HG03571 (cell line): Measurements from ENCODE around the gene ZNF496.
A peak's percentile ranks its signal among the peaks of the same experiment; 100 is the strongest.
"Not testable (repeated sequence)": the region's sequence is repeated elsewhere in the genome, so short reads cannot be mapped to it uniquely, and the experiment has no call there.

ENCODE experiments used
- ATAC-seq: cut with Tn5 transposase; IDR thresholded peaks from one replicate; pipeline ENCODE4 v1.9.1; 2021; ENCODE audit not compliant: unreplicated experiment

ZNF496 gene

GRCh38 chr1:247360116-247360898 lies 28.6 kb upstream of the ZNF496 start:
- ATAC-seq = no peak

DNA sequence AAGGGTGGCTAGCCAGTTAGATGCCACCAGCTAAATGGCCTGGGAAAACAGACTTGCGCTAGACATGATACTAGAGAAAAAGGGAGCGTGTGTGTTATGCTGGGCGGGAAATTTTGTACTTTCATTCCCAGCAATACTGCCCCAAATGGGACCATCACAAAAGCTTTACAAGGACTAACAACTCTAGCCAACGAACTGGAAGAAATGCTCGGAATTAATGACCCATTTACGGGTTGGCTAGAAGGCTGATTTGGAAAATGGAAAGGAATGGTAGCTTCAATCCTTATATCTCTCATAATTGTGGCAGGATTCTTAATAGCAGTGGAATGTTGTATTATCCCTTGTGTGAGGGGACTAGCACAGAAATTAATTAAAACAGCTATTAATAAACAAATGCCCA lies 27.9 kb upstream of the ZNF496 start:
- ATAC-seq = no peak

DNA sequence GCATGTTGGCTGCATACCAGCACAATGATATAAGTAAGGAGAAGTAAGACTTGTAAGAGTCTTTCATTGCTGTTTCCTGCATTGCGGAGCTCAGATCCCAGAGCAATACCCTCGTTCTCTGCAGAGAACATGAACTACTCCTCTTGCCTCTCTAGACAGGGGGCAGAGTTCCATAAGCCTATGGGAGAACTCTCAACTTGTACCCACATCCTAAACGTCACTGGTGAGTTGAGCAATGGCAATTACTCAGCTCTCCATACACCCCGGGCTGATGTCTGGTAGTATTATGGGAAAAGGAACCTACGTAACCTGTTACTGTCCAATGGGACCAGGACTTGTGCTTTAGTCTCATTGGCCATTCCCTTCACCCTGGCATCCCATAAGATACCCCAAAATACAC lies 27.3 kb upstream of the ZNF496 start:
- ATAC-seq = no peak

DNA sequence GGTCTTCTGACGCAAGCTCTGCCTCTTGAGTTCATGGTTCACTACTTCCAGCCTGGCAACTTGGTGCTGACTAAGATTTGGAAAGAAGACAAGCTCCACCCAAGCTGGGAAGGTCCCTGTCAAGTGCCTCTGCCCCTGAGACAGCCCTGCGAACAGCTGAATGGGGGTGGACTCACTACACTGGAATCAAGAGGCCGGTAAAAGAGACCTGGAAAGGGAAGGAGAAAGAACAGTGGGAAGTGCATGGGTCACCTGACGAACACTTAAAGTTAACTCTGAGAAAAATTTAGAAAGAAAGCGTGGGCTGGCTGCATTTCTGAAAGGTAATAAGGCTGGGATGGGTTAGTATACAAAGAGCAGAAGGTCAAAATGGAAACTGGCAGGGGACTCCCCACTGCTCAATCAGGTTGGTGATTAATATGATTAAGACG lies 26.1 kb upstream of the ZNF496 start:
- peak; percentile 86 for ATAC-seq

DNA sequence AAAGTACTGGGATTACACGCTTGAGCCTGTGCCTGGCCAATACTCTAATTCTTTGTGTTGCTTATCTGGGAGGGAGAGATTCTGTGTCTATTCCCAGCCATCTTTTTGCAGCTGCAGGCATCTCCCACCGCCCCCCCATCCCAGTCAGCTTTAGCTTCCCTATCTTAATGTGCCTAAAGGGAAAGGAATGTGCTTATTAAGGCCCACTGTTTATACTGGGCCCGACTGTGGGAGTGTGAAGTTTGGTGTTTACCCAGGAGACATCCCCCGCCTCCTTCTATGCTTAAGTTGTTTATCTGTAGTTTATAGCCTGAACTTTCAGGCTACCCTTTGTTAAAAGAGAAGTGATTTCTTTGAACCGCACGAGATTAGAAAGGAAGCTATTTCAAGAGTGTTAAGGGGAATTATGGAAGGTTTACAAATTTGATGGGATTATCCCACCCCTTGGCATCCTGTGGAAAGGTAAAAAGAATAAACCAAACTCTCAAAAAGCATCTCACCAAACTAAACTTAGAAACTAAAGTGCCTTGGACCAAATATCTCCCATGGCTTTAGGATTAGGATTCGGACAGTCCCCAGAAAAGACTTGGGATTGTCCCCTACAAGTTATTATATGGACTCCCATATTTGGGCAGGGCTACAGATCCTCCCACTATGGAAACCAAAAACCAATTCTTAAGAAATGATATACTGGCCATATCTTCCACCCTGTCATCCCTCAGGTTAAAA lies 25.5 kb upstream of the ZNF496 start:
- no peak for ATAC-seq

GRCh38 chr1:247355160-247355559 lies 23.5 kb upstream of the ZNF496 start:
- ATAC-seq = not testable (repeated sequence)

GRCh38 chr1:247352175-247352574 lies 20.5 kb upstream of the ZNF496 start:
- no peak for ATAC-seq

GRCh38 chr1:247350587-247350986 lies 18.9 kb upstream of the ZNF496 start:
- no peak for ATAC-seq

DNA sequence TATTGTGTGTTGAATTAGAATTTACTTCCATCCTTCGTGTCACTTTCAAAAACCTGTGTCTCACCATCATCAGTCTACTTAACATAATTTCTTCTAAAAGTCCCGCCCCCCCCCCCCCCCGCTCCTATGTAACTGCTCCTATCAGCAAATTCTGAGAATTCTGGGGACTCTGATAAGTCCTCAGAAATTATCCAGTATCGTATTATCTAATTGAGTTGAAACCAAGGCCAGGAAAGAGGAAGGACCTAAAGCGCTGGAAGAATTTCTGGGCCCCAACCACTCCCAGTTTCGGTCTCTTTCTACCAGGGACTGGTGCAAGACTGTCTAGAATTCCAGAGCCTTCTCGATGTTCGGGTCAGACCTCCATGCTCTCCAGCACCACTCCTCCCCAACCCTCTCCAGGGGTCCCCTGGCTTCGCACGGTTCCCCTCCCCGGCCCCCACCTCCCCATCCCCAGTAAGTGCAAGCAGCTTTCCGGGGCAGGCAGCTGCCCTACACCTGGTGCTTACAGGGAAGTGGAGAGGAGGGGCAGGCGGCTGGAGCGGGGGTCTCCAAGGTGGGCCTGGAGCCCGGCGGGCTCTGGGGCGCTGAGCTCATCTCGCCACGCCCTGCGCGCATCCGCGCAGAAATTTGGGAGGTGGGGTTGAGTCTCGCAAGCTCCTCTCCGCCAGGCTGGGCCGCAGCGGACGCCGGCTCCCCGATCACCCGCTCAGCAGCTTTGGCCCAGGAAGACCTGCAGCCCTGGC lies 16.0 kb upstream of the ZNF496 start:
- no peak for ATAC-seq

DNA sequence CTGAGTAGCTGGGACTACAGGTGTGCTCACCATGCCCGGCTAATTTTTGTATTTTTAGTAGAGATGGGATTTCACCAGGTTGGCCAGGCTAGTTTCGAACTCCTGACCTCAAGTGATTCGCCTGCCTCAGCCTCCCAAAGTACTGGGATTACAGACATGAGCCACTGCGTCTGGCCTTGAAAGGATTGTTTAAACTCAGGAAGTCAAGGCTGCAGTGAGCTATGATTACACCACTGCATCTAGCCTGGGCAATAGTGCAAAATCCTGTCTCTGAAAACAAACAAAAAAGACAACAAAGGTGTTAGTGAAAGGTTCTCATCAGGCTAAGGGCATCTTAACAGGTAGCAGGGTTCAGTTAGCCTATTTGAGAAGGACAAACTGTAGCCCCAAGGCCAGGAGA lies 14.2 kb upstream of the ZNF496 start:
- no peak for ATAC-seq

DNA sequence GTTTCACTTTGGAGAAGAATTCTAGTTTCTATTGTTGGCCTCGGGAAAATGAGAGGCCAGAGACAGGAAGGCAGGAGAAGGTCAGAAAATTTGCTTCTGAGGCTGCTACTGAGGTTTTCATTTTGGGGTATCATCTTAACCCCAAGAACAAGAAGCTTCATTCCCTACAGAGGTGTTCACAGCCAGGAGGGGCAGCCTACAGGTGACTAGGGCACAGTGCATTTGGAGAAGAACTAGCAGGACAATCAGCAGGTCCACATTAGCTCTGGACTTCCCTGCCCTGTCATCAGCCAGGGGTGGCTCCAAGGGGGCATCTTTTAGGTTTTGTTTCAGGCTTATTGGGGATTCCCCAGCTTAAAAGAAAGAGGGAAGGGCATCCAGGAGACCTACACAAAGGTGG lies 12.1 kb upstream of the ZNF496 start:
- no peak for ATAC-seq

GRCh38 chr1:247338723-247339275 lies 7.1 kb upstream of the ZNF496 start:
- no peak for ATAC-seq

- no peak for ATAC-seq
Observed at GRCh38 chr1:247337961-247338360, 6.3 kb upstream of the ZNF496 start.

DNA sequence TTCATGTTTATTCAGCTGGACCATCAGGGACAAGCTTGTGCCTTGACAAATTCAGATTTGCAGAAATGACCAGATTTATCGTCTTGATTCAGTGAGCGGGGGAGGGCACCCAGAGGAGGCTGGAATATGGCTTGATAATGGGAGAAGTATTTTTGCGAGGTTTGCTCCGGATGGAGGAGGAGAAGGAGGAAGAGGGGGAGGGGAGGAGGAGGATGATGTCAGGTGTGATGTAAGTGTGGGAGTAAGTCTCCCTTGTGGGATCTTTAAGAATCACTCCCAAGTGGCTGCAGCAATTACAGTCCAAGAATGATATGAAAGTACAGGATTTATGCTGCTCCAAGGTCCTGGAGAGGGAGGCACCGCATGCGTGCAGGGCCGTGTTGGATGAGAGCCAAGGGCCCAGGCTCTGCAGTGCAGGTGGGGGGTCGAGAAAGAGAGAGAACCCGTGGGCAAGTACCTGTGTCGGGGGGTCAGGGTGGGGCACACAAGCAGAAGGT lies 5.6 kb upstream of the ZNF496 start:
- ATAC-seq = no peak

- no peak for ATAC-seq
Observed at GRCh38 chr1:247336390-247336789, 4.7 kb upstream of the ZNF496 start.

DNA sequence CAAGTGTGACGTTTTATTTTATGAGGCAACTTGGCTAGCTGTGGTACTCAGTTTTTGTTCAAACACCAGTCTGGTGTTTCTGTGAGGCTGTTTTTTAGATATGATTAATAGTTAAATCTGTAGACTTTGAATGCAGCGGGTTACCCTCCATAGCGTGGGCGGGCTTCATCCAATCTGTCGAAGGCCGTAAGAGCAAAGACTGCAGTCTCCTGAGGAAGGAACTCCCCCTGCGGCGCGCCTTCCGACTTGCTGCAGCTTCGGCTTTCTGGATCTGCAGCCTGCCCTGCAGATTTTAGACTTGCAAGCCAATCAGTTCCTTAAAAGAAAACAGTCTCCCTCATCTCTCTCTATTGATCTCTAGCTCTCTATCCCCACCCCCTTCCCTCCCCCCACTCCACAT lies 4.2 kb upstream of the ZNF496 start:
- ATAC-seq = no peak

DNA sequence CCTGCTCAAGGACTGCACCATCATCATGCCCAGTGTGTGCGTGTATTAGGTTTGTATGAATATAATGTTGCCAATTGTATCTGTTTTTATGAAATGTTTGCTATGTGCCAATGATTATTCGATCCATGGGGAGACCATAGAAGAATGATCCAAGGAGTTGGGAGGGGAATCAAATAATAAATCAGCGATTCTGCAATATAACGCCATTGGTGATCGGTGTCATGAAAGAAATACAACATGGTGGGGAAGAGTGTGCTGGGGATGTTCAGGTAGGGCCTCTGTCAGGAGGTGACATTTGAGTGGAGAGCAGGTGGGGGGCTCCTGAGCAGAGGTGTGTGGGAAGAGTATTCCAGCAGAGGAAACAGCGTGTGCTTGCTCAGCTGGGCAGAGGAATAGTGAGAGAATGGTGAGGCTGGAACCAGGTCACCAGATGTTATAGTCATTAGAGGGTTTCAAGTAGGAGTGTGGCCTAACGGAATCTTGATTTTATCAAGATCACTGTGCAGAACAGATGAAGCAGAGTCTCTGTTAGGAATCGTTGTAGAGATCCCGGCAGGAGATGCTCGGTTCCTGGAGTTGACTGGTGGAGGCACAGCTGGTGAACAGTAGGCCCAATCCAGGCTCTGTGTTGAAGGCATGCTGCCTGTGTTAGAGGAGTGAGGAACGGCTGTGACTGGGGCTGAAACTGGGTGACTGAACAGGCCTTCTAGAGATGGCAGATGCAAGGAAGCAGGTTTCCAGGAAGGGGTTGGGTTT lies 2.9 kb upstream of the ZNF496 start:
- no peak for ATAC-seq

DNA sequence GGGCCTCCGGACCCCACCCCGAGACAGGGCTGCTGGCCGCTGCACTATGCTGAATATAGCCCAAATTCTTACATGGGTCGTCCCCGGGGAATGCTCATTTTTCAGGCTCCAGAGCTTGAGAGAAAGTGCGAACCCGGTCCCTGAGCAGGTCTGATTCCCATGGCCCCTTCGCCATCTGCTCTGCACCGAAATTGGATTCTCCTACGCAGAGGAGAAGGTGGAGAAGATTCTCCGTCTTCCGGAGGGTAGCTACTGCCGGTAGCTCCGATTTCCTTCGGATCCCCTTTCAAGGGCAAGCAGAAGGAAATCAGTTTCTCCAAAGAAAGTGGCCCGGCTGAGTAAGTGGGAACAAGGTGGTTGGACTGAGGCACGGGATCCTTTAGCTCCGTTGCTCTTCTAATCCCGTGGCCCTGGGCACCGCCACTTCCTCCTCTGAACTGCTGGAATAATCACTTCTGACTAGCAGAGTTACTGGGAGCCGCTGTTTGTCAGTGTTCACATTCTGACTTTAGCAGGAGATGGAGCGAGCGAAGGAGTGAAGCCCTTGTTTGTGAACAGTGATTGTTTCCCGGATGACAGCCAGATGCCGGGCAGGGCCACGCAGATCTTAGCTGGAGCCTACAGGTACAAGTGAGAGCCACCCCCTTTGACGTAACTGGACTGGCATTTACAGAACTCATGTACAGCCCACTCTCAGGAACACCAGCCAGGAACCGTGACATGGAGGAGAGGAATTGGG lies 1.1 kb upstream of the ZNF496 start:
- no peak for ATAC-seq

GRCh38 chr1:247332215-247332622 lies 552 bp upstream of the ZNF496 start:
- ATAC-seq = peak; percentile 35

DNA sequence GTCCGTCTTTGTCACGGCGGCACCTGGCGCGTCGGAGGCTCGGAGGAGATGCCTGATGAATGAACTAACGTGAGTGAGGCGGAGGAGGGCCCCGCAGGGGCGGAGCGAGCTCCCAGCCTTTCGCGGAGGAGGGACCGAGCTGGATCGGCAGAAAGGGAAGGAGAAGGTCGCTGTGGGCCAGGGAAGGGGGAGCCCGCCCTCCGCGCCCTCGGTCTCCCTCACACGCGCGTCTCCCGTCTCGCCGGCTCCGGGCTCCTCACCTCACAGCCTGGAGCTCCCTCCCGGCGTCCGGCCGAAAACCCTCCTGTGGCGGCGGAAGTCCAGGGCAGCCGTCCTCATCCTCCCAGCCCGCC lies 519 bp downstream of the ZNF496 start:
- peak; percentile 49 for ATAC-seq
